Panc1 (cell line): ENCODE results near the gene MKLN1.
"Not testable (repeated sequence)": the region's sequence is repeated elsewhere in the genome, so short reads cannot be mapped to it uniquely, and the experiment has no call there.

Source experiments
- TCF7L2 ChIP-seq: IDR thresholded peaks from 2 replicates; pipeline ENCODE4 v1.6.1; 2011; ENCODE audit warnings: mild to moderate bottlenecking, low read depth, low read length, inconsistent platforms
- TF ChIP-seq, protein P1 (sequence below): fragments of 450-650 bp; IDR thresholded peaks from 2 replicates; pipeline ENCODE4 v1.5.1; 2017; ENCODE audit warnings: mild to moderate bottlenecking

DNA sequence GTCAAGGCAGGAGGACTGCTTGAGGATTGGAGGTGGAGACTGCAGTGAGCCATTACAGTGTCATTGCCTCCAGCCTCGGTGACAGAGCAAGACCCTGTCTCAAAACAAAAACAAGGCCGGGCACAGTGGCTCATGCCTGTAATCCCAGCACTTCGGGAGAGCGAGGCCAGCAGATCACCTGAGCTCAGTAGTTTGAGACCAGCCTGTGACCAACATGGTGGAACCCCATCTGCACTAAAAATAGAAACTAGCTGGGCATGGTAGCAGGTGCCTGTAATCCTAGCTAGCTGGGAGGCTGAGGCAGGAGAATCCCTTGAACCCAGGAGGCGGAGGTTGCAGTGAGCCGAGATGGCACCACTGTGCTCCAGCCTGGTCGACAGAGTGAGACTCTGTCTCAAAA, 103.2 kb downstream of the MKLN1 start:
- TF ChIP-seq, protein P1, sequence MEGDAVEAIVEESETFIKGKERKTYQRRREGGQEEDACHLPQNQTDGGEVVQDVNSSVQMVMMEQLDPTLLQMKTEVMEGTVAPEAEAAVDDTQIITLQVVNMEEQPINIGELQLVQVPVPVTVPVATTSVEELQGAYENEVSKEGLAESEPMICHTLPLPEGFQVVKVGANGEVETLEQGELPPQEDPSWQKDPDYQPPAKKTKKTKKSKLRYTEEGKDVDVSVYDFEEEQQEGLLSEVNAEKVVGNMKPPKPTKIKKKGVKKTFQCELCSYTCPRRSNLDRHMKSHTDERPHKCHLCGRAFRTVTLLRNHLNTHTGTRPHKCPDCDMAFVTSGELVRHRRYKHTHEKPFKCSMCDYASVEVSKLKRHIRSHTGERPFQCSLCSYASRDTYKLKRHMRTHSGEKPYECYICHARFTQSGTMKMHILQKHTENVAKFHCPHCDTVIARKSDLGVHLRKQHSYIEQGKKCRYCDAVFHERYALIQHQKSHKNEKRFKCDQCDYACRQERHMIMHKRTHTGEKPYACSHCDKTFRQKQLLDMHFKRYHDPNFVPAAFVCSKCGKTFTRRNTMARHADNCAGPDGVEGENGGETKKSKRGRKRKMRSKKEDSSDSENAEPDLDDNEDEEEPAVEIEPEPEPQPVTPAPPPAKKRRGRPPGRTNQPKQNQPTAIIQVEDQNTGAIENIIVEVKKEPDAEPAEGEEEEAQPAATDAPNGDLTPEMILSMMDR, result not testable (repeated sequence)
- TF ChIP-seq TCF7L2, result not testable (repeated sequence)
